Activated effector memory CD4-positive, alpha-beta T cell treated with anti-CD3 and anti-CD28 coated beads, Interleukin-2, amount 50 U/mL, for 16 hours (primary cell): Measurements from ENCODE around the gene ALKBH1.
"Not testable (repeated sequence)": the region's sequence is repeated elsewhere in the genome, so short reads cannot be mapped to it uniquely, and the experiment has no call there.

Source experiments
- DNase-seq: peaks from one replicate; pipeline ENCODE4 v3.0.0-alpha.2; 2020

Gene ALKBH1

DNA sequence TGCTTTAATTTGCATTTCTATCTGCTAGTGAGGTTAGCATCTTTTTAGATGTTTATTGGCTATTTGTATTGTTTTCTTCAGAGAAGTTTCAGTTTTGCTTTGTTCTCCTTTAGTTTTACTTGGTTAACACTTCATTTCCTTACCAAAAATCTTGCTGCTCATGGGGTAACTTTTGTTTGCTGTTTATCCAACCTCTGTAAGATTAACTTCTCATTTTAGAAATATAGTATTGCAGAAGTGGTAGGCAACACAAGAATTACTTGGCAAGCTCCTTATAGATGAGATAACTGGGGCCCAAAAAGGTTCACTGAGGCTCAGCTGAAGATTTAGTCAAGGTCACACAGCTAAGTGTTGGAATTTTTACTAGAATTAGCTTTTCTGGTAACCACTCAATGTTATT is 40.5 kb downstream of the ALKBH1 start:
- DNase-seq, result no peak

DNA sequence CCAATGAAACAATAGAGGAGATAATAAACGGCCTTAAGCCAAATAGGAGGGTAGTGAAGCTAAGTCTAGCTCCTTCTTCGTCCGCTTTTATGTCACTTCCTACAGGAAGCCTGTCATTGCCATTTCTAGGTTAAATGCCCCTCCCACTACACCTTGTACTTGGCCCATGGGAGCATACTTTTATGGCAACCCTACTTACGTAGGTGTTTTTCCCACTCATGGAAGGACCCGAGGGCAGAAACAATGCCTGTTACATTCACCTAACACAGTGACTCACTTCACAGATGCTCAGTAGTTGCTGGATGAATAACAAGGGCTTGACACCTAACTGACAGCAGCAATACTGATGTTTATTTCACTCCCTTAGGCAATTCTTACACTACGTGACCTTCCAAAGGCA is 44.5 kb downstream of the ALKBH1 start:
- no peak for DNase-seq

DNA sequence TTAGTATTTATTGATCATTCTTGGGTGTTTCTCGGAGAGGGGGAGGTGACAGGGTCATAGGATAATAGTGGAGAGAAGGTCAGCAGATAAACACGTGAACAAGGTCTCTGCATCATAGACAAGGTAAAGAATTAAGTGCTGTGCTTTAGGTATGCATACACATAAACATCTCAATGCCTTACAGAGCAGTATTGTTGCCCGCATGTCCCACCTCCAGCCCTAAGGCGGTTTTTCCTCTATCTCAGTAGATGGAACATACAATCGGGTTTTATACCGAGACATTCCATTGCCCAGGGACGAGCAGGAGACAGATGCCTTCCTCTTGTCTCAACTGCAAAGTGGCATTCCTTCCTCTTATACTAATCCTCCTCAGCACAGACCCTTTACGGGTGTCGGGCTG is 46.3 kb downstream of the ALKBH1 start:
- not testable (repeated sequence) for DNase-seq

DNA sequence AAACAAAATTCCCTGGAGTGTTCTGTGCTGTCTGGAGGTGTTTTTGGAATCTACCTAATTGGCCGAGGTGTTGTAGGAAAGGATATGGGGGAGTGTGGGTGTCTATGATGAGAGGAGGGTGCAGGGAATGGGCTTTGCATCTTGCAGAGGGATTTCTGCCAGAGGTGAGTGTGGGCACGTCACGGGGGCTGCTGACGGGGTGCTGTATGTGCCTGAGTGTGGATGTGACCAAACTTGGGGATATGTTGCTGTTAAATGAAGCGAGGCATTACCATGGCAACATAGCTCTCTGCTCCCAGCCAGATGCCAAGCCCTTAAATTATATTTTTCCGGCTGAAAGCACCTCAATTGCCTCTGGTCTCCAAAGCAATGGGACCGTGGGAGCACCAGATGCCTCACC is 47.1 kb downstream of the ALKBH1 start:
- no peak for DNase-seq

GRCh38 chr14:77659831-77660230 is 48.0 kb downstream of the ALKBH1 start:
- no peak for DNase-seq

DNA sequence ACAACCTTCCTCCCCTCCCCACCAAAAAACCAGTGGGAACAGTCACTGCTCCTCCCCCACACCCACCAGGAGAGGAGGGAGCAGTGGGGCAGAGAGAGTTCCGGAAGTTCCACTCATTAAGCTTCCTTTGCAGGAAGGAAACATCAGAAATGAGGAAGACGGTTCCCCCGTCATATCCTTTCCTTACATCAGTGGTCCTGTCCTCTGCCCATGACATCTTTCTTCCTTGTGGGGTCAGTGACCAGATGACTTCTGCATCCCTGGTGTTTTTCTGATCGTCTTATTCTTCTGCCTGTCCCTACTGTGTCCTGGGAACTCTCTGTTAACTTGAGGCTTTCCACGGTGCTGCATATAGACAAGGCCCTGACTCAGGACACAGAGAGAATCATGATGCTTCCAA is 50.5 kb downstream of the ALKBH1 start:
- DNase-seq, result no peak

GRCh38 chr14:77654001-77654441 is 53.8 kb downstream of the ALKBH1 start:
- DNase-seq, result no peak

- DNase-seq, result no peak
Measured at GRCh38 chr14:77649326-77649725, 58.5 kb downstream of the ALKBH1 start.

GRCh38 chr14:77648520-77649200 is 59.2 kb downstream of the ALKBH1 start:
- DNase-seq, result no peak

- no peak for DNase-seq
Measured at GRCh38 chr14:77647853-77648252, 60.0 kb downstream of the ALKBH1 start.

DNA sequence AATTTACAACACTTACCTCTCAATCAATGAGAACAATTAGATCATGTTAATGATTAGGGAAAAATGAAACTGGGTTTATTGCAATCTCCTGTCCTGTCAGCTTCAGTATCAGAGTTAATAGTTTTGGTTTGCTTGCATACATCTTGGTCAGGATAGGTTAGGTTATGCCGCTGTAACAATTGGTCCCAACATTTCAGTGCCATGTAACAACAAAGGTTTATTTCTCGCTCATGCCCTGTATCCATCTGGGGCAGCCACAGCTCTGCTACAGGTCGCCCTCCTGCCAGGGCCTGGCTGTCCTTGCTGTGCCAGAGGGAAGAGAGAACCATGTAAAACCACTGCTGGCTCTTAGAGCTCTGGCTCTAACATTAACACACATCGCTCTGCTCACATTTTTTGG is 60.9 kb downstream of the ALKBH1 start:
- no peak for DNase-seq

- no peak for DNase-seq
Measured at GRCh38 chr14:77645520-77646230, 62.1 kb downstream of the ALKBH1 start.

- DNase-seq, result no peak
Measured at GRCh38 chr14:77642407-77642806, 65.4 kb downstream of the ALKBH1 start.

DNA sequence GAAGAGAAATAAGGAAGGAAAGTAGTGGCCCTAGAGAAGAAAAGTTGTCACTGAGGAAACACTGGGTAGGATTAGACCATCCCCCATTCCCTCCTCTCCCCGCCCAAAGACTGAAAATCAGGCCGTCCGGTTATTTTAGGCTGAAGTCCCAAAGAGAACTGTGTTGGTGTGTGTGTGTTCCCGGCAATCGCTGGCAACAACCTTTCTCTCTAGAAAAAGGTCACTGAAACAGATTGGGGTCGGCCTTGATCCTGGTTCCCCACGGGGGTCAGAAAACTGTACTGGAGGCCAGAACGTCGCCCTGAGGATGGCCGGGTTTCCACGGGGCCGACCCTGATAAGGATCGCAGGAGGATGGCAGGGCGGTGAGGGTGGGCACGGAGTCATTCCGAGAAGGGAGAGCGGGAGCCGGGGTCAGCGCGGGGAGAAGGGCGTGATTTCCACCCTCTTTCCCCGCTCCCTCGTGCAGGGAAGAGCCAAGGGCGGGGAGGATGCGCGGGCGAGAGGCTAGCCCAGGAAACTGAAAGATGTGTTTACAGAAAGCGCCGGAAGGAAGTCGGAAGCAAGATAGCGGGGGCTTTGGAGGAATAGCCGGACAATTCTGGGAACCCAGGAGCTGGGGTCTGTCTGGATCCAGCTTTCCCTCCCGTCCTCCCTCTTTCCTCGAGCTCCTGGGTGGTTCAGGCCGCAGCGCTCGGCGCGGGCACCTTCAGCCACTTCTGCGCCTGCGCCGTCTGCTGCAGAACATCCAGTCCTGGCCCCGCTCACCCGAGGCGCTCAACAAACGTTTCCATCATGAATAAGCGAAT is 66.1 kb downstream of the ALKBH1 start:
- peak; percentile 84 for DNase-seq

GRCh38 chr14:77640756-77641533 is 66.9 kb downstream of the ALKBH1 start:
- DNase-seq, result no peak

DNA sequence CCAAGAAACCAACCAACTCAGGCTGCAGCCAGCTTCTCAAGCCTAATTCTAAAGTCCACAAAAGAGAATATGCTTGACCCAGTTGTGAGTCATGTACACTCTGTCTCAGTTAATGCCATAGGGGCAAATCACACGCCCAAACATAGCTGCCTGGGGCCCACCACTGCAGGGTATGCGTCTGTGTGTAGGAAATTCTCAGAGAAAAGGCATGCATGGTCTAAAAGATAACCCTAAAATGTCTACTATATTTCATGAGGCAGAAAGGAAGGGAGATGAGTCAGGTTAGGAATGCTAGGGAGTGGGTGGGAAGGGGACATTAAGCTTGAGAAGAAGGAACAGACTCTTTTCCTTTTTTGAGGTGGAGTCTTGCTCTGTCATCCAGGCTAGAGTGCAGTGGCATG is 69.1 kb downstream of the ALKBH1 start:
- no peak for DNase-seq

DNA sequence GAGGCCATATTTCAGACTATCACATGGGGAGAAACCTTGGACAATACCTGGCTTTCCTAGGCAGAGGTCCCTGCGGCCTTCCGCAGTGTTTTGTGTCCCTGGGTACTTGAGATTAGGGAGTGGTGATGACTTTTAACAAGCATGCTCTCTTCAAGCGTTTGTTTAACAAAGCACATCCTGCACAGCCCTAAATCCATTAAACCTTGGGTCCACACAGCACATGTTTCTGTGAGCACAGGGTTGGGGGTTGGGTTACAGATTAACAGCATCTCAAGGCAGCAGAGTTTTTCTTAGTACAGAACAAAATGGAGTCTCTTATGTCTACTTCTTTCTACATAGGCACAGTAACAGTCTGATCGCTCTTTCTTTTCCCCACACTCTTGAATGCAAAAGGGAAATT is 72.0 kb downstream of the ALKBH1 start:
- not testable (repeated sequence) for DNase-seq

GRCh38 chr14:77635466-77635865 is 72.4 kb downstream of the ALKBH1 start:
- DNase-seq, result not testable (repeated sequence)

- DNase-seq, result no peak
Measured at GRCh38 chr14:77630111-77630510, 77.7 kb downstream of the ALKBH1 start.

DNA sequence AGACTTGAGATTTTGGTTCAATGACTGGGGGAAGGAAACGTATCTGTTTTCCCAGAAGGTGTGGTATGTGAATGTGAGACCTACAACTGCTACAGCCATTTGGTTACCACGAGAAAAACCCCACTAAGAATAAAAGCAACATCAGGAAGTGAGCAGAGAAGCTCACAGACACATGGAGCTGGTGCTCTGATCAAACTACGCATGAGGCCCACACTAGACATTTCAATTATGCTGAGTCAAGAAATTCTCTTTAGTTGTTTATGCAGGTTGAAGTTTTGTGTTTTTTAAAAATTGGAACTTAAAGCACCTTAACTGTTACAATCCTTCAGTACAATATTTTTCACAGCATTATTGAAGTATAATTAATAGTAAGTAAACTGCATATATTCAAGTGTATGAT is 82.5 kb downstream of the ALKBH1 start:
- DNase-seq, result no peak

DNA sequence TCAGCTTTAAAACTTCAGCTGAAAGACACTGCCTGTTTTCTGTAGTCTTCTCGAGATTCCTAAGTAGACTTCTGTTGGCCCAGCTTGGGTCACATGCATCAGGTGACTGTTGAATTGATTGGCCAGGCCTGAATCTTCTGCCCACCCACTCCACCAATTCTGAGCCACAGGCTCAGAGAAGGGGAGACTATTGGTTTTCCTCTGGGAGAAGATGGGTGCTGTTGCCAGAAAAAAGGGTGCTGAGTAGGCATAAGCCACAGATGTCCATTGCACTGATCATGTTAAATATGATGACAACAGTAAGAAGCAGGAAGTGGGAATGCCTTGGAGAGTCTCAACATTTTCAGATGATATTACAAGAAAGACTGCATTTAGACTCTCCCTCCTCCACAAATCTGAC is 84.6 kb downstream of the ALKBH1 start:
- DNase-seq, result no peak
